HG02938 (cell line): ENCODE measurements around the gene SELENOW.
"Not testable (repeated sequence)": the region's sequence is repeated elsewhere in the genome, so short reads cannot be mapped to it uniquely, and the experiment has no call there.

Source experiments
- ATAC-seq: cut with Tn5 transposase; IDR thresholded peaks from one replicate; pipeline ENCODE4 v1.9.1; 2021; ENCODE audit warnings: mild to moderate bottlenecking, moderate library complexity; ENCODE audit not compliant: unreplicated experiment

The SELENOW gene

DNA sequence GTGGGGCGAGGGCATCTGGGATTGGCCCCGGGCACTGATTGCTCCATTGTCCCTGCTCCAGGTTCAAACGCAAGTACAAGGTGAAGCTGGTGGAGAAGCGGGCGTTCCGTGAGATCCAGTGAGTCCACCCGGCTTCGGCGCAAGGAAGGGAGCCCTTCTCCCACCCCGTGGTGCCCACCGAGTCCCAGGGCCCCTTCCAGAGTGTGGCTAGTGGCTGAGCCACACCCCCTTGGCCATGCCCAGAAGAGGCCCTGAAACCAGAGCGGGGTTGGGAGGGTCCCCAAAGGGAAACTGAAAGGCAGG, 21.9 kb upstream of the SELENOW start:
- ATAC-seq, result no peak

DNA sequence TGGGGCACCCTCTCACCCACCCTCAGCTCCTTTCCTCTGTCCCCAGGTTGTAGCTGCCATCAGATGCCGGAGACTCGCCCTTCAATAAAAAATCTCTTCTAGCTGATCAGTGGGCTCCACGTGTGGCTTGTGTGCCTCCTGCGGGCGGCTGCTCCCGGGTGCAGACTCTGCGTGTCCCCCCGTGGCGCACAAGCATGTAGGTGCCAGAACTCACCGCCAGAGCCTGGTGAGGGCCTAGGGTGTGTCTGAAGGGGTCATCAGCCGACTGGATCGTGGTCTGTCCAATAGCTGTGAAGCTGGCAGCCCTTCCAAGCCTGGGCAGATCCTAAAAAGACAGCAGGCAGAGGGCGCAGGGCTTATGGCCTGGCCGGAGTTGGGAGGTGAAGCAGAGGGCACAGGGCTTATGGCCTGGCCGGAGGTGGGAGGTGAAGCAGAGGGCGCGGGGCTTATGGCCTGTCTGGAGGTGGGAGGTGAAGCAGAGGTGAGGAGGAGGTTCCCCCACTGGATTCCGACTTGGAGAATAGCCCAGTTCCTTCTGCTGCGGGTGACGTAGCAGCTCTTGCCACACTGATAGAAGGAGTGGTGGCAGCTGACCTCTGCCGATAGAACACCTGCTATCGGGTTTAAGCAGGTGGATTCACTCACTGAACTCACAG, 21.4 kb upstream of the SELENOW start:
- no peak for ATAC-seq

DNA sequence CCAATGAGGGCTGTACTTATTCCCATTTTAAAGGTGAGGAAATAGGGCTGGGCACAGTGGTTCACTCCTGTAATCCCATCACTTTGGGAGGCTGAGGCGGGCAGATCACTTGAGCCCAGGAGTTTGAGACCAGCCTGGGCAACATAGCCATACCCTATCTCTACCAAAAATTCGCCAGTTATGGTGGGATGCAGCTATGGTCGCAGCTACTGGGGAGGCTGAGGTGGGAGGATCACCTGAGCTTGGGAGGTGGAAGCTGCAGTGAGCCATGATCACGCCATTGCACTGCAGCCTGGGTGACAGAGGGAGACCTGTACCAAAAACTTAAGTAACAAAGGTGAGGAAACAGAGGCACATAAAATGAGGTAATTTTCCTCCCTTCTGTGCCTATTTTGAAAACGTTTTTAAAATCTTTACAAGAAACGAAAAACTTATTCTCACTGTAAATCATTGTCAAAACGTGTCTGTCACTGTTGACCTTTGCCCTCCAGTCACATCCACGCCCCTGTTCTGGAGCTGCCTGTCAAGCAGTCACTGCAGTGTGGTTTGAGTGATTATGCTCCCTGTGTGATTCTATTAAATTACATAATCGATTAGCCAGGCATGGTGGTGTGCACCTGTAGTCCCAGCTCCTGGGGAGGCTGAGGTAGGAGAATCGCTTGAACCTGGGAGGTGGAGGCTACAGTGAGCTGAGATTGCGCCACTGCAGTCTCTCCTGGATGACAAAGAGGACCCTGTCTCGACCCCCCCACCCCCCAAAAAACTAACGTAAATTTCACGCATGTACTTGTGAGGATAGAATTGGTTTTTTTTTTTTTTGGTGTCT, 20.7 kb upstream of the SELENOW start:
- no peak for ATAC-seq

- no peak for ATAC-seq
Measured at GRCh38 chr19:47758443-47758804, 20.1 kb upstream of the SELENOW start.

DNA sequence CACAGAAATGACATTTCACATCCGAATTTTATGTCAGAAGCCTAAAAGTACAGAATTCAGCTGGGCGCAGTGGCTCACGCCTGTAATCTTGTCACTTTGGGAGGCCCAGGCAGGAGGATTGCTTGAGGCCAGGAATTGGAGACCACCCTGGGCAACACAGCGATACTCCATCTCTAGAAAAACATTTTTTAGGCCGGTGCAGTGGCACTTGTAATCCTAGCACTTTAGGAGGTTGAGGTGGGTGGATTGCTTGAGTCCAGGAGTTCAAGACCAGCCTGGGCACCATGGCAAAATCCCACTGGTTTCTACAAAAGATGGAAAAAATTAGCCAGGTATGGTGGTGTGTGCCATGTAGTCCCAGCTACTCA, 17.9 kb upstream of the SELENOW start:
- ATAC-seq, result no peak

- no peak for ATAC-seq
Measured at GRCh38 chr19:47761566-47761965, 16.9 kb upstream of the SELENOW start.

DNA sequence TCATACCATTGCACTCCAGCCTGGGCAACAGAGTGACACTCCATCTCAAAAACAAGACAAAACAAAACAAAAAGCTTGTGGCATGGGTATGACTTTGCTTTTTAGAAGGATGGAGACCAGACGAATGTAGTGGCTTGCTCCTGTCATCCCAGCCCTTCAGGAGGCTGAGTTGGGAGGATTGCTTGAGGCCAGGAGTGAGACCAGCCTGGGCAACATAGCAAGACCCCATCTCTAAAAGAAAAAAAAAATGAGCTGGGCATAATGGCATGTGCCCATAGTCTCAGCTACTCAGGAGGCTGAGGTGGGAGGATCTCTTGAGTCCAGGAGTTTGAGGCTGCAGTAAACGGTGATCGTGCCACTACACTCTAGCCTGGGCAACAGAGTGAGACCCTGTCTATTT, 16.4 kb upstream of the SELENOW start:
- no peak for ATAC-seq

- no peak for ATAC-seq
Measured at GRCh38 chr19:47762615-47763308, 15.7 kb upstream of the SELENOW start.

- not testable (repeated sequence) for ATAC-seq
Measured at GRCh38 chr19:47764705-47765104, 13.8 kb upstream of the SELENOW start.

DNA sequence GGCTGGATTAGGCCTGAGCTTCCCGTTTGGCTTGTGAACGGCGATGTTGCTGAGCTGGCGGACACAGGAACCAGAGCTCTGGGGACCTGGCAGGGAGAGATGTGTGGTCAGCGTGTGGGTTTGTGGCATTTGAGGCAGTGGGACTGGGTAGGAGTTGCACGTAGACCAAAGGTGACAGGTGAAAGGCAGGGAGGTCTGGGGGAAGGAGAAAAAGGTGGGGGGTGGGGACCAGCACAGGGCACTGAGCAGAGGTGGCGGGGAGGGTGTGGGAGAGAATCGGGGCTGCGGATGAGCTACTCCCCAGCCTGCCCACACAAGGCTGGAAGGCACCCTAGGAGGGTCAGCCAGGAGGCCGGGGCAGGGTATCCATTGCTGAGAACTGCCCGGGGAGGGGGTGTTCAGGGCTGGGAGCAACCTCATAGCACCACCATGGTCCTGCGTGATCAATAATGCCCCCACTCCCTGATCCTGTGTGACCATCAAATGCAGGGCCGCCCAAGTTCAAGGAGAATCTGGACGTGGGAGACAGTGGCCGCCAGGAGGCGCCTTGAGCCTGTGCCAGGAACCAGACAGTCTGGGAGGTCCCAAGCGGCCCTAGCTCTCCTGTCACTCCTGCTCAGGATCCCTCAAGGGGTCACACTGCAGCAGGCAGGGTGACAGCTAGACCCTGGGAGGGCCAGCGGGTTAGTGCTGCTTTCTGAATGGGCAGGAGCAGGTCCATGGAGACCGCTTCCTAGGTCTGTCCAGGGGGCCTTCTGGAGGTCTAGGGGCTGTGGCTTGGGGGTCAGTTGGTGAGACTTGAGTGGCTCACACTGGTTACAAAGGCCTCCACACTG, 12.8 kb upstream of the SELENOW start:
- ATAC-seq, result no peak

GRCh38 chr19:47766359-47766620, 12.2 kb upstream of the SELENOW start:
- ATAC-seq, result no peak

DNA sequence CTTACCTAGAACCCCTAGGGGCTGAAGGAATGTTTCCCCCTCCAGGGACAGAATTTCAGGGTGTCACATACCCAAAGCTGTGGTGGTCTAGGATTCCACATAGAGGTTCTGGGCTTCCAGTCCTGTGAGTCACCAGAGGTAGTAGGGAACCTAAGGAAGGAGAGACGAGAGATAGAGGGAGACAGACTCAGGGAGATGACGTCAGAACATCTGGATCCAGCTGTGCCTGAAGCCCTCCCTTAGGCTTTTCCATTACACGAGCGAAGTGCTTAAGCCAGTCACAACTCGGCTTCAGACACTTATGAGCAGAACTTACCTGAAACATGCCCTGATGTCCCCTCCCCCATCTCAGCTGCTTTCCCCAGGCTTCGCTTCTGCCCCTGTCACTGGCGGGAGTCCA, 11.8 kb upstream of the SELENOW start:
- ATAC-seq, result no peak

- no peak for ATAC-seq
Measured at GRCh38 chr19:47767349-47767748, 11.2 kb upstream of the SELENOW start.

DNA sequence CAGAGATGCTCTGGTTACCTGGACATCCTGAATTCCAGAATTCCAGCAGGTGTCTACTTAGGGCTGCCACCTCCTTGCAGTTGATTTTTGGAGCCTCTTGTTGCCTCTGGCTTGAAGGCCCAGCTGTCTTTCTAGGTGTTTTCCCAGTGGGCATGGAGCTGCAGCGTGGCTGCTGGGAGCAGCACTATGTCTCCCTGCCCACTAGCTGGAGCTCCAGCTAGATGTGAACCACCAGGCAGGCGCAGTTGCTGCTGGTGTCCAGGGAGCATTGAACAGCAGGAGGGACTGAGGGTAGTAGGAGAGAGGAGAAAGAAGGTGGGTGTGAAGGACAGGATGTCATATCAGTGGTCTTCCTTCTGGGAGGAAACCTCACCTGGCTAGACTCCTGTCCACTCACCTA, 9.9 kb upstream of the SELENOW start:
- ATAC-seq, result no peak

DNA sequence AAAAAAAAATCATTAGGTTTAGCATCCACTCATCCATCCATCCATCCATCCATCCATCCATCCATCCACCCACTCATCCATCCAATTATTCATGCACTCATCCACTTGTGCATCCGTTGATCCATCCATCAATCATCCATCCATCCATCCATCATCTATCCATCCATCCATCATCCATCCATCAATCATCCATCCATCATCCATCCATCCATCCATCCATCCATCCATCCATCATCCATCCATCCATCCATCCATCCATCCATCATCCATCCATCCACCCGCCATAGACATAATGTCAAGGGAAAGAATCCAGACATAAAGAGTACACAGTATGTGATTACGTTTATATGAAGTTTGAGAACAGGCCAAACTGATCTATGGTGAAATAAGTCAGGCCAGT, 9.0 kb upstream of the SELENOW start:
- ATAC-seq, result no peak

- ATAC-seq, result not testable (repeated sequence)
Measured at GRCh38 chr19:47771291-47771690, 7.2 kb upstream of the SELENOW start.

DNA sequence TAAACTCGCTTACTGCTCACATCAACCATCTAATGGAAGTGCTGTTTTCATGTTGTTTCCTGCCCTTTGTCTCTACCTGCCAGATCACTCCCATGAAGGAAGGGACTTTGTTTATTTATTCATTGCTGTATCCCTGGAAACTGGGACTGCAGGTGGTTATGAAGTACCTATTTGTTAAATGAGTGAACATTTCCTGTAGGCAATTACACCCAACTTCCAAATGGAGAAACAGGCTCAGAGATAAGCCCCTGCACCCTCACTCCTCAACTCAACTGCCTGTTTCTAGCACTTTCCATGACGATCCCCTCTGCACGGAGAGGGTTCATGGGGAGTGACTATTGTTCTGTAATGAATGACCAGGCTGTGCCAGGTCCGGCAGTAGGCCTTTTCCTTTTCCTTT, 1.9 kb upstream of the SELENOW start:
- no peak for ATAC-seq

GRCh38 chr19:47777245-47778048, 1.1 kb upstream of the SELENOW start:
- not testable (repeated sequence) for ATAC-seq

DNA sequence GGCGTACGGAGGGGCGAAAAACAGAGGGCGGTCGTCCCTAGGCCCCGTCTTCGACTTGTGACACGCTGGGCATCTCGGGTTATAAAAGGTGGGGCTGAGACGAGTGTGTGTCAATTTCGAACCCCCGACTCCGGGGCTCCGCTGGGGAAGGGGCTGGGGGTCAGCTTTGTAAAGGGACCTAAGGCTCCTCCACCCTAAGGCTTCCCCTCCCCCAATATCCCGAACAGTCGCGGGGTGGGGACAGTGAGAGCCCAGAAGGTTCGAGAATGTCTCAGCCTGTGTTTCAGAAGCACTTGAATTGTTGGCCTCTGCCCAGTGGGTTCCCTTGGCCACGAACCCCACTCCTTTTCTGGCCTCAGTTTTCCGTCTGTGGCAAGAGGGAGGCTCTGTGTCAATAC, 450 bp downstream of the SELENOW start:
- no peak for ATAC-seq

GRCh38 chr19:47779524-47780214, 1.2 kb downstream of the SELENOW start:
- ATAC-seq, result no peak
